ENCODE data around the gene GALNS.

The GALNS gene

DNA sequence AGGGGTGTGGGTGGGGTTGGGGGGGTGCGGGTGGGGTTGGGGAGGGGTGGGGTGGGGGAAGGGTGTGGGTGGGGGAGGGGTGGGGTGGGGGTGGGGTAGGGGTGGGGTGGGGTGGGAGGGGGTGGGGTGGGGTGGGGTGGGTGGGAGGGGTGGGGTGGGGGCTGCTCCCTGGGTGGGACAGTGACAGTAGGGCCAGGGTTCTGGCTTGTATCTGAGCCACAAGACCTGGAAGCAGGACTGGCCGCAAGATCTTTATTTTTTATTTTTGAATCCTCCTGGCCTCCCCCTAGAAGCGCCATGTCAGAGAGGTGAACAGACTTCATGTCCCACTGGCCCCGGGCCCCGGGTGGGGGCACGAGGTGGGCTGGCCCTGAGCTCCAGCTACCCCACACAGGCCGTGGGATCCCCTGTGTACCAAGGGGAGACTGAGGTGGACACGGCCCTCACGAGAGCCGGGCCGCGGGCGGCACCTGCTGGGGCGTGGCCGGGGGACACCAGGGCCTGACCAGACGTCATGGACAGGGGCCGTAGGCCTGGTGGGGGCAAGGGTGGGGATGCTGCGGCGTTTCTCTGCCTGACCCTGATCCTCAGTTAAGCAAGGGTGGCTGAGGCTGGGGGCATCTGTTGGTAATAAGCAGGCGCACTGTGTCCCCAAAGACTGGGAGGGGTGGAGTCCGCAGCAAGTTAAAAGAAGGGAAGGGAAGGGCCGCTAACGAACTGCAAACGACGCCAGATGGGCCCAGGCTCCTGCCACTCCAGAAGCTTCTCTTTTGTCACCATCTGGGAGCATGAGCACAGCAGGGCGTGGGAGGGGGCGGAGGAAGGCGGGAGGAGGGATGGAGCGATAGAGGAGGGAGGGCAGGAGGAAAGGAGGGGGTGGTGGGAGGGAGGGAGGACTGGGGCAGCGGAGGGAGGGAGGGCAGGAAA, 32.0 kb upstream of the GALNS start:
- DNase-seq = no peak

DNA sequence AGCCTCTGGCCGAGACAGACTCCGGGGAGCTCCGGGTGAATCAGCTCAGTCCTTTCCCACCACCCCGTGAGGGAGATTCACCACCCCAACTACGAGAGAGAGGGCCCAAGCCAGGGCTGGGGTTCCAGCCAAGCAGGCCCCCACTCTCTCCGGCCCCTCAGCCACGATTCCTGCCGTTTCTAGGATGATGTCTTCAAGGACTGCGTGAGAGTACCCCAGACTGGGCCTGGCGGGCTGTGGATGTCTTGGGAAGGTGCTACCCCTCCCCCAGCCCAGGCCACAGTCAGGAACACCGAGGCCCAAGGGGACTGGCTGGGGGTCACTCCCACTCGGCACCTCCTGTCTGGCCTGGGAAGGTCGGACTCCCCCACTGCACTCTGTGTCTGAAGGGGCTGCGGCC, 31.3 kb upstream of the GALNS start:
- DNase-seq = no peak

DNA sequence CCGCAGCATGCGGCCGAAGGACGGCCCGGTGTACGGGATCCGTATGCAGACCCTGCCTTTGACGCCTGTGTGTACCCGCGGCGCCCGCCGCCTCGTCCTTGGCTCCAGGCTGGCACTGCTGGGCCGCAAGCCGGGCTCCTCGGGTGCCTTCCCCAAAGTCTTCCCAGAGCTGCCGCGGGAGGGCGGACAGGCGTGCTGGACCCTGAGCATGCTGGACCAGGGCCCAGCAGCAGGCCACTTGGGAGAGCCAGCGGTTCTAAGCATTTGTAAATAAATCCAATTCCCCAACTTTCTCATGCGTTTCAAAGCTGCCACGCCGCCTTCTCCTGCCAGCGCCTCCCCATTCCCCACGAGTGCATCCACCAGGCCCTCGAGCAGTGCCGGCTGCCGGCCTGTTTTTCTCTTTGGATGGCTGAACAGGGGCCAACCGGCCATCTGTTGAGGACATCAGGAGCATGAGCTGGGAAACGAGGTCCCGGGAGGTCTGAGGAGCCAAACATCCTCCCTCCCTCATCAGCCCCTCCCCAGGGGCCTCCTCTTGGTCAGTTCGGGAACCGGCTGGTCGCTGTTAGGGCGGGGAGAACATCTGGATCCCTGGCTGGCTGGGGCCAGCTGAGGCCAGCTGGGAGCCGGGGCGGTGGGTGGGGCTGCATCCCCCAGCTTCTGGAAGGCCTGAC, 30.2 kb upstream of the GALNS start:
- DNase-seq = no peak

DNA sequence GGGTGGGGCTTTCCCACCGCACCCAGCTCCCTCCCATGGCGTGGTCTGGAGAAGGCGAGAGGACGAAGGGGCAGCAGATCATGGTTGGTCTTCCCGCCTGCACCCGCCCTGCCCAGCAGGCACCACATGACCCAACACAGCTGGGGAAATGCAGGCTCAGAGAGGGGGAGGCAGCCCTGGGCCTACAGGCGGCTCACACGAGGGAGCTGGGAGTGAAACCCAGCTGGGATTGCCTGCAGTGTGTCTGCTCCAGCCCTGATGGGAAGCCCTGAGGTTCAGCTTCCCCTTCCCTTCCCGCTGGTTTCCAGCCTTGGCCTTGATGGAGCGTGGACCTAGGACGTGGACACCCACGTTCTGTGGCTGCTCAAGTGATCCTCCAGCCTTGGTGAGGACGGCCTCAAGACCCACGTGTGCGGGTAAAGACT, 29.7 kb upstream of the GALNS start:
- DNase-seq = no peak

DNA sequence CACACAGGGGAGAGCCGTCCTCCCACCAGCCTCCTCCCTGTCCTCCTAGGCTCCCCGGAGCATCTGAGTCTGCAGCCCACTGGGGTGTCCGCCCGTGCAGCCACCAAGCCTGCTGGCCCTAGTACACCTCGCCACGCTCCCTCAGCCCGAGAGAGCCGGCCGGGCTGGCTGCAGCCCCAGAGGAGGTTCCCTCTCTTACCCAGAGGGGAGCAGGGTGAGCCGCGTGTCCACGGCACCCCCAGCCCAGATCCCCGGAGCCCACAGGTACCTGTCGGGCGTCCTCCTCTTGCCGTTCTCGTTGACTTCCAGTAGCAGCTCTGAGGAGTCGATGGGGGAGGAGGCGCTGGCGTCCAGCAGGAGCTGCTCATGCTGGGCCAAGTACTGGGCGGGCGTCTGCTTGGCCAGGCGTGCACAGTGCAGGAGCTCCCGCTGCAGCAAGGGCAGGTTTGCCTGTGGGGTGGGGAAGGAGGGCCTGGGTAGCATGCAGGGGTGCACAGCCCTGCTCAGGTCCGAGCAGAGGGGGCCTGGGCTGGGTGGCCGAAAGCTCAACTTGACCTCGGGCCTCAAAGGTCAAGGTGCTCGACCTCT, 29.0 kb upstream of the GALNS start:
- no peak for DNase-seq

DNA sequence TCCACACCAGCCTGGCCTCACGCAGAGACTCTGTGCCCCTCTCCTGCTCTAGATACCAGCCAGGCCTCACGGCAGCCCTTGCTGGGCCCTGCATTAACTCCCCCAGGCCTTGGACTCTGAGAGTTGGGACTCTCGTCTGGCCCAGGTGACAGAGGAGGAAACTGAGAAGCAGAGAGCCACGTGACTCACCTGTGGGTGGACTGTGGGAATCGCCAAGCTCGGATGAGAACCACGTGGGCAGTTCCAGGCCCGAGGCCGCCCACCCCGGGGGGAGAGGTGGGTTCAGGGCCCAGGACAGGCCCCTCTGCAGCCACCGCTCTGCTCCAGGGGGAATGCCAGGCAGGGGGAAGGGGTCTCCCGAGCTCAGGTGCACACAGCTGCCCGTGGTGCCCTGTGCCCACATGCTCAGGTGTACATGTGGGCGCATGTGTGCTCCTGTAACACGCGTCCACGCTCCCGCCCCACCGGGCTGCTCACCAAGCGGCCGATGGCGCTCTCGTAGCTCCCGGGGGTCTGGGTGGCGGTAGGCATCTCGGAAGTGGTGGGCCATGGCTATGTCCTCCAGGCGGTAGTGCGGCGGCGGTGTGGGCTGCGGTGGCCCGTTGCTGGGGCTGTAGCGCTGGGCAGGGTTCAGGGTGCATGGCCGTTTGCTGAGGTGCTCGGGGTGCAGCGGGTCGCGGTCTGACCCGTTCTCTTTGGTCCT, 28.0 kb upstream of the GALNS start:
- DNase-seq = no peak

DNA sequence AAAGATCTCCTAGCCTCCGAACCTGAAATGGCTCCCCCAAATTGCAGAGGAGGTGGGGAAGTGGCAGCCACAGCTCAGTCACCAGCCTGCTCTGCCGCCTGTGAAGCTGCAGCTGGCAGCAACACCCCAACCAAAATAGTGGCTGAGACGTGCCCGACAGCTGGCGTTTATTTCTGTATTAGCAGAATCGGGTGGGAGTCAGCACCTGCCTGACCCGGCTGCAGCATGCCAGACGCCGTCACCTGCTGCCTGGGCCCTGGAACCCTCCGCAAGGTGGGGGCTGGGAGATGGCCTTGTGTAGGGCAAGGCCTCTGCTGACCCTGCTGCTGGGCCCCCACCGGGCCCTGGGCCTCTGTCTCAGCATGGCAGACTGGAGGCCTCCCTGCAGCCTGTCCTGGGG, 27.2 kb upstream of the GALNS start:
- no peak for DNase-seq

DNA sequence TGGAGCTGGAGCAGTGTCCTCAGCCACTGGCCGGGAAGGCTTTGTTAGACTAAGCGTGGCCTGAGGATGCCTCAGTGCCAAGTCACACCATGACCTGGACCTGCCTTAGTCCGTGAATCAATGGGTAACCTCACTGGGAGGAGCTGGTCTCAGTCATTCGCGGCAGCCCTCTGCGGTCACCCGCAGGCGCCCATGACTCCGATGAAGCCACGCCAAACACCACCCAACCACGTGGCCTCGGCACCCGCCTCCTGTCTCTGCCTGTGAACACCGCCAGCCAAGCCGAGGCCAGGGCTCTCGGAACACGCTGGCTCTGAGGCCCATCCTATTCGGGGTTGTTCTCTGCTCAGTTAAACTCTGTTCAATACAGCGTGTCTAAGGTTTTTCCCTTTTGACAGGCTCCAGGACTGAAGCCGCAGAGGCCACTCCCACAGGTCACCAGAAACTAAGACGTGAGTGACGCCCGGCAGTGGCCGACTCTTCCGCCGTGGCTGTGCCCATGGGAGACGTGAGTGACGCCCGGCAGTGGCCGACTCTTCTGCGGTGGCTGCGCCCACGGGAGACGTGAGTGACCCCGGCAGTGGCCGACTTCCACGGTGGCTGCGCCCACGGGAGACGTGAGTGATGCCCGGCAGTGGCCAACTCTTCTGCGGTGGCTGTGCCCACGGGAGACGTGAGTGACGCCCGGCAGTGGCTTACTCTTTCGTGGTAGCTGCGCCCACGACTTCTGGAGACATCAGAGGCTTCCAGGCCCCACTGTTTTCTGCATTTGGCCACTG, 26.6 kb upstream of the GALNS start:
- DNase-seq = no peak

DNA sequence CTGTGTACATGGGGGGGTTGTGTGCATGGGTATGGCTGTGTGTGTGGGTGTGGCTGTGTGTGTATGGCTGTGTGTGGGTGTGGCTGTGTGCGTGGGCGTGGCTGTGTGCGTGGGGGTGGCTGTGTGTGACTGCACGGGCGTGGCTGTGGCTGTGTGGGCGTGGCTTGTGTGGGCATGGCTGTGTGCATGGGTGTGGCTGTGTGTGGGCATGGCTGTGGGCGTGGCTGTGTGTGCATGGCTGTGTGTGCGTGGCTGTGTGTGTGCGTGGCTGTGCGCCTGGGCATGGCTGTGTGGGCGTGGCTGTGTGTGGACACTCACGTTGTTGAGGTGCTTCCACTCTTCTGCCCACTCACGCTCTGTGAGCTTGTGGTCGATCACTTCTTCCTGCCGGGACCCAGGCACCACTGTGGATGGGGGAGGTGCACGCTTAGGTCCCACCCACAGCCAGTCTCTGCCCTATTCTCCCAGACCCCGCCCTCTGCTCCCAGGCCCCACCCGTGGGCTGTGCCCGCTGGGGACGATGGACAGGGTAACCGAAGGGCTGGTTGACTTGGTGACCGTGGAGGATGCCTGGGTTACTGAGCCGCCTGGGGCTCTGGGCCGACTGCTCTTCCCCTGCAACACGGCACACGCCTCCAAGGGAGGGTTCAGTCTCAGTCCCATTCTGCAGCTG, 25.7 kb upstream of the GALNS start:
- DNase-seq = no peak

DNA sequence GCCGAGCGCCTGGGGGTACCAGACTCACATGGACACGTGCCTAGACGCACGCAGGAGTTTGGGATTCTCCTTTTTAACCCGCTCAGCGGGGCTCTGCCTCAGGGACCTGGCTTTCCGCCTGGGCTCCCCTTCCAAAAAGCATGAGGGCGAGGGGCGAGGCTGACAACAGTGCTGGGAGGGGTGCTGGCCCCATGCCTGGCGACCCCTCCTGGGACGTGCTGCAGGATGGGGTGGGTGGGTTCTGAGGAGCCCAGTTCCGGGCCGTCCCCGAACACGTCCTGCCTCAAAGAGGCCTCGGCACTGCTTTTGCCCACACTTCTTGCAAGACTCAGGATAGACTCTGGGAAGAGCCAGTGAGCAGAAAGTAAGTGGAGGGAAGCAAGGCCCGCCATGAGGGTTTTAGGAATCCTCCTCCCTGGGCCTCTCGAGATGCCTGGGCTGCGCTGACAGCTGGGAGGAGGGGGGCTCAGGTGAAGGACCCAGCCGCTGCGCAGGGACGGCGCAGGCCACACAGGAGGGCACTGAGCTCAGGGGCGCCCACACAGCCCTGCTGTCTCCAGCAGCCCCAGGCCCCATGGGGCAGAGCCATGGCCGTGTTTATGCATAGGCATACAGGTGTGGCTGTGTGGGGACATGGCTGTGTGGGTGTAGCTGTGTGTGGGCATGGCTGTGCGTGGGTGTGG, 25.1 kb upstream of the GALNS start:
- no peak for DNase-seq

DNA sequence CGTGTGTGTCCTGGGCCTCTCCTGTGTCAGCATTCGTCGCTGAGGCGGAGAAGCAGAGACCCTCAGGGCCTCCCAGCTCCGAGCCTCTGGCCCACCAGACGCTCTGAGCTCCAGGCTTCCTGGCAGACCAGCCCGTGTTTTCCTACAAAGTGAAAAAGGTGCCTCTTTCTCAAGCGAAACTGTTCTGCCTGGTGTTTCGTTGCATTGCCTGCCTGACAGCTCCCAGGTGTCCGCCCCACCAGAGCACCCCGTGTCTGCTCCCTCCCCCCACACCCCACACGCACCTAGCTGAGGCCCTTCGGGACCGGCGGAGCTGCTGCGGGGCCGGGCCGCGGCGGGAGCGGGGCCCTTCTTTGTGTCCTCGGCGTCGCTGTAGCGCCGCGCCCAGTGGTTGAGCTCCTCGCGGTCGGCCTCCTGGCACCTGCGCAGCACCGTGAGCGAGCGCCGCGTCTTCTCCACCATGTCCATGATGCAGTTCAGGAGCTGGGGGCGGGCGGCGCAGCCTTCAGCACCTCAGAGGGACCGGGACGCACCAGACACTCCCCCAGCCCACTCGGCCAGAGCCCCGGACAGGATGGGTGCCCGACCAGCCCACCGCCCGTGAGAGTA, 24.4 kb upstream of the GALNS start:
- no peak for DNase-seq

DNA sequence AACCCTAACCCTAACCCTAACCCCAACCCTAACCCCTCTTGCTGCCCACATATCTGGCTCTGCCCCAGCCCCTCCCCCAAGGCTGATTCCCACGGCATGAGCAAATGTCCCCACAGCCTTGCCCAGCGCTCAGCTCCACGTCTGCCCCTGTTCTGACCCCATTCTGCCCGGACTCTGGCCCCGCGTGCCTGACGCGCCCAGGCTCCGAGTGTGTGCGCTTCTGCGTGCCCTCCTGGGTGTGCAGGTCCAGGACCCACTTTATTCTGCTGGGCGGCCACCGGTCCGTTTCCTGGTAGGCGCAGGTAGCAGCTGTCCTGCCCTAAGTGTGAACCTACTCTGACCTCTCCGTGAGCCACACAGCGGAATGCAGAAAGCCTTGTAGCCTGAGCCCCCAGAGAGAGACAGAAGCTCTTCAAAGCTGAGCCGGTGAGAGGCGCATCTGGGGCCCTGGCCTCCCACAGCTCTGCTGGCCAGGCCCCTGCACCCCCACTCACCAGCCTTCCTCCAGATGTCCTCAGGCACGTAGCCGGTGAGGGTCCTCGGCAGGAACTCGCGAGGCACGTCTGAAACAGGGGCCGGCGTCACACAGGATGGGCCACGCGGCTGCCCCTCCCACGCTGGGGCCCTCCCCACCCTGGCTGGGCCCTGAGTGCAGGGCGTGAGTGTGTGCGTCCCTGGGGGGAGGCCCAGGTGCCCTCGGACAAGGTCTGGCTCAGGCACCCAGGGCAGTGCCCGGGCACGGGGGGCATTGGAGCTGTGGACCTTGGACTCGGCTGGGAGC, 23.7 kb upstream of the GALNS start:
- no peak for DNase-seq

DNA sequence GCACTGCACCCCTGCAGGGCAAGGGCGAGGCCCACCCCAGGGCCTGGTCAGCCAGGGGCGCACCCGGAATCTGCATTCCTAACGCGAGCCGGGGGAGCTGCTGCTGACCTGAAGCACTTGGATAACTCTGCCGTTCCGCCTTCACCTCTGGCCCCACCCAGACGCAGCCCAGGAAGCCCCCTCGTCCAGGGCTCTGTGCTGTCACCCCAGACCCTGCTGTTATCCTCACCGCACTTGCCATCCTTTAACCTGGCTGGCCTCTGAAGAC, 23.0 kb upstream of the GALNS start:
- no peak for DNase-seq

DNA sequence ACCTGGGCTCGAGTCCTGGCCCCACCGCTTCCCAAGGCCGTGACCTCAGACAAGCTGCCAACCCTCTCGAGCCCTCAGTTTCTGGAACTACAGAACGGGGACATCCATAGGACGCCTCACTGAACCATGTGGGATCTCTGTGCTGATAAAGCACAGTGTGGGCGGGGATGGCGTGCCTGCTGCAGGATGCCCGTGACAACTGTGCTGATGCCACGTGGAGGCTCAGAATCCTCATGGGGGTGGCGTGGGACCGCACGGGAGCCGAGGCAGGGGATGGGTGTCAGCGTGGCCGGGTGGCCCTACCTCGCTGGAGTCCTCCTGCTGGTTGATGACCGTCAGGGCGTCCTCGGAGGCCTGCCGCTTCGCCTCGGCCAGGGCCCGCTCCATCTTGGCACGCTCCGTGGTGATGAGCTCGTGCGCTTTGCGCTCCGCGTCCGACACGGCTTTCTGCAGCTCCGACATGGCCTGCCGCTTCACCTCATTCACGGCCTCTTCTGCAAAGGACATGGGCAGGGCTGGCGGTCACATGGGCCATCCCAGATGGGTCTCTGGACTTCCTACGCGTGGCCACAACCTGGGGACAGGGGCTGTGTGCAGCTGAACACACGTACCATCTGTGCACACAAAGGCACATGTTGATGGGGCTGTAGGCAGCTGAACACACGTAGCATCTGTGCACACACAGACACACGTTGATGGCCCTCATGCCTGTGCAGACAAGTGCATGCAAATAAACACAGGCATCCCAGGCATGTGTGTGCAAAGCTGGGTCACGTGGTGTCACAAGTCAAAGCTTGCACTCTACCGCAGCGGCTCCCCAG, 22.4 kb upstream of the GALNS start:
- no peak for DNase-seq

DNA sequence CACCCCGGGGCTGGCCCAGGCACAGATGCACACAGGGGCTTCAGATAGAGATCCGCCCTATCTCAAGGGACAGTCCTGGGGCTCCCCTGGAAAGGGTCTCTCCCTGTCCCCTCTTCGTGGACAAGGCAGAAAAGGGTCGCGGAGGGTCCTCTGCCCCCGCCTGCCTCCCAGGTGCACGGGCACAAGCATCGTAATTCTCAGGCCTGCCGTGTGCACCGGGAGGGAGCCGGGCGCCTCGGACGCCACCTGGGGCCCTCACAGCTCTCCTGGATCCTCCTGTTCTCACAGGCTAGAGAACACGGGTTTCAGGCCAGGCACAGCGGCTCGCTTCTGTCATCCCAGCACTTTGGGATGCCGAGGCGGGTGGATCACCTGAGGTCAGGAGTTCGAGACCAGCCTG, 21.6 kb upstream of the GALNS start:
- DNase-seq = no peak

DNA sequence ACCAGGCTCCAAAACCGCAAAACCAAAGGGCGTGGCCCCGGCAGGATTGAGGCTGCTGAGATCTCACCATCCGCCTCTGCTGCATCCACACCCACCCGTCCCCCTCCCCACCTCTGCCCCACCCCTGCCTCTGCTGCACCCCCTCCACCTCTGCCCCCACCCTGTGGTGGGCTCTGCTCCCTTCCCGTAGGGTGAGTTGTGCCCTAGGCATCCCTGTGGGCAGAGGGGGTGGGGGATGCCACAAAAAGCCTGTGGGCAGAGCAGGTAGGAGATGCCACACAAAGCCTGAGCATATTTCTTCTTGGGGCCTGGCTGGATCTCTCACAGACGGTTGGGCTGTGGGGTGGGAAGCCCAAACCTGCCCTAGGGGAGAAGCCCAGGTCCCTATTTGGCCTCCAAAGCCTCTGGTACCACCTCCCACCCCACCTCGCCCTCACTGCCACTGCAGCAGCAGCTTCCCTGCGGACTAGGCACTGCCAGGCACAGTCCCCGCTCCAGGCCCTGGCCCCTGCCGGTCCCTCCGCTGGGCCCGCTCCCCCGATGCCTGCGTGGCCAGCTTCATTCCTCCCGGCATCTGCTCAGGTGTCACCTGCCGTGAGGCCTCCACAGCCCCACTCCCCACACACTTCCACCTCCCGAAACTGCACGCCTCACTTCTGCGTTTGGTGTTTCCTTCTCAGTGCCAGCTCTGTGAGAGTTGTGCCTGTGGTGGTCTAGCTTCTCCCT, 21.0 kb upstream of the GALNS start:
- no peak for DNase-seq

DNA sequence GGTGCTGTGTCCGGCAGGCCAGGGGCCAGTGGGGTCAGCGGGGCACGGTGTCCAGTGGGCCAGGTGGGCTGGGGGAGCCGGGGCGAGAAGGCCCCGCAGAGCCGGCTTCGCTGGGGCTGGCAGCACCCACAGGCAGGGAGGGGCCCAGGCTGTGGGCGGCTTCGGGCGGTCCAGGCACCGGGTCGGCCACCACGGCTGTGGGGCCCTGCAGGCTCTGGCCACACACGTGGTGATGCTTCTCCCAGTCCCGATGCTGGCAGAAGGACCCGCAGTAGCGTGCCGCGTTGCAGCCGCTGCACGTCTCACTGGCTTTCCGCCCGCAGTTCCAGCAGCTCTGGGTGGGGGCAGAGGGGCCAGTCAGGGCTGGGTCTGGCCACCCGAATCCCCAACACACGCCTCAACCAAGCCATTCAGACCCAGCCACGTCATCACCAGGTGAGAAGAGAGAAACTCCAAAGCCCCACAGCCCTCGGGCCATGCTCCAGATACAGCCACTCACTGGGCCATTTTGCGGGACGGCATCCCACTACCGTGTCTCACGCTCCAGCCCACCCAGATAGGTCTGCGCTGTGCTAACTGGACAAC, 20.3 kb upstream of the GALNS start:
- no peak for DNase-seq

DNA sequence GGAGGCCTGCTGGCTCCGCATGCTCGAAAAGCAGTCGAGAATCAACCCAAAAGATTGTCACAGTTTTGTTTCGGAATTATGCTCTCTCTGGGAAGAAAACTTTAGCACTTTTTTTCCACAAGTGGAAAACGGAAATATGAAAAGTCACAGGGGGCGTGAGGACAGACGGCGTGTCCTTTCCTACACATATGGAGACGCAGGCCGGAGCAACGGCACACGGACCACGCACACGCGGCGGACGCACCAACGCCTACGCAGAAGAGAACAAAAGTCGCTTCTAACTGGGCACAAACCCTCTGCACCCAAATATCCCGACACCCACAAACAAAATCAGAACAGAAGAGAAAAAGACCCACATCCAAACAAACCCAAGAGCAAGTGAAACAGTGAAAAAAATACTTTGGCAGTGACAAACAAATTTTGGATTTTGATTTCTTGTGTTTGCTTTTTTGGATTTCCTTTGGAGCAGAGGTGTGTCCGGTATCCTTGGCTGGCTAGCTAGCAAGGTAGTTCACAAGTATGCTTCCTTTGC, 19.0 kb upstream of the GALNS start:
- no peak for DNase-seq
